AG20443 (cell line): ENCODE data around the gene AIFM3.
"Not testable (repeated sequence)": the region's sequence is repeated elsewhere in the genome, so short reads cannot be mapped to it uniquely, and the experiment has no call there.

ENCODE experiments used
- DNase-seq: peaks from one replicate; pipeline ENCODE4 v3.0.0; 2012; ENCODE audit warnings: low spot score, mixed read lengths

AIFM3 gene

DNA sequence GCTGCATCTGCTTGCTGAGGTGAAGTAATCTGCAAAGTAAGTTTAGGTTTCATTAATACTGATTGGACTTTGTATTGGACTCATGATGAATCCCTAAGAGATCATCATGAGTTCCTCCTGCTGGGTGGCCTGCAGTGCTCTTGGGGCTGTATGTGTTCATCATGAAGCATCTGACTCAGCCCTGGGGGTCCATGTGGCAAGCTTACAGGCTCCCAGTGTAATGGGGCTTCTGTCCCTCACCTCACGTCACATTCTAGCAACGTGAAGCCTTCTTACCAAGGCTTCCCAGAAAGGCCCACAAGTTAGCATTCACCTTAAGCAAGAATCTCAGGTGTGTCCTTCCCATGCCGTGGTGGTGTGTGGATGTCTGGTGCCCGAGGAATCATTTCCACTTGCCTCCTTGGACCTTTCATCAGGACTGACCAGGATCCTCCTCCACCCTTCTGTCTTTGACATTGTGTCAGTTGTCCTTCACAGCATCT lies 26.1 kb upstream of the AIFM3 start:
- no peak for DNase-seq

DNA sequence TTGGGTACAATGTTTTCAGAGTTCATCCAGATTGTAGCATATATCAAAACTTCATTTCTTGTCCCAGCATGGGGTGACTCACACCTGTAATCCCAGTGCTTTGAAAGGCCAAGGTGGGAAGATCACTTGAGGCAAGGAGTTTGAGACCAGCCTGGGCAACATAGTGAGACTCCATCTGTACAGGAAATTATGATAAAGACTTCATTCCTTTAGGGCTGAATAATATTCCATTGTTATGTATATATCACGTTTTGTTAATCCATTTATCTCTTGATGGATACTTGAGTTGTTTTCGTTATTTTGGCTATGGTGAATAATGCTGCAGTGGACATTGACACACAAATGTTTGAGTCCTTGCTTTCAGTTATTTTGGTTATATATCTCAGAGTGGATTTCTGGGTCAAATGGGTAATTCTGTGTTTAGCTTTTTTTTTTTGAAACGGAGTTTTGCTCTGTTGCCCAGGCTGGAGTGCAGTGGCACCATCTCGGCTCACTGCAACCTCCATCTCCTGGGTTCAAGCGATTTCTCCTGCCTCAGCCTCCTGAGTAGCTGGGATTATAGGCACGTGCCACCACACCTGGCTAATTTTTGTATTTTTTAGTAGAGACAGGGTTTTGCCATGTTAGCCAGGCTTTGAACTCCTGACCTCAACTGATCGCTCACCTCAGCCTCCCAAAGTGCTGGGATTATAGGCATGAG lies 24.7 kb upstream of the AIFM3 start:
- DNase-seq = not testable (repeated sequence)

DNA sequence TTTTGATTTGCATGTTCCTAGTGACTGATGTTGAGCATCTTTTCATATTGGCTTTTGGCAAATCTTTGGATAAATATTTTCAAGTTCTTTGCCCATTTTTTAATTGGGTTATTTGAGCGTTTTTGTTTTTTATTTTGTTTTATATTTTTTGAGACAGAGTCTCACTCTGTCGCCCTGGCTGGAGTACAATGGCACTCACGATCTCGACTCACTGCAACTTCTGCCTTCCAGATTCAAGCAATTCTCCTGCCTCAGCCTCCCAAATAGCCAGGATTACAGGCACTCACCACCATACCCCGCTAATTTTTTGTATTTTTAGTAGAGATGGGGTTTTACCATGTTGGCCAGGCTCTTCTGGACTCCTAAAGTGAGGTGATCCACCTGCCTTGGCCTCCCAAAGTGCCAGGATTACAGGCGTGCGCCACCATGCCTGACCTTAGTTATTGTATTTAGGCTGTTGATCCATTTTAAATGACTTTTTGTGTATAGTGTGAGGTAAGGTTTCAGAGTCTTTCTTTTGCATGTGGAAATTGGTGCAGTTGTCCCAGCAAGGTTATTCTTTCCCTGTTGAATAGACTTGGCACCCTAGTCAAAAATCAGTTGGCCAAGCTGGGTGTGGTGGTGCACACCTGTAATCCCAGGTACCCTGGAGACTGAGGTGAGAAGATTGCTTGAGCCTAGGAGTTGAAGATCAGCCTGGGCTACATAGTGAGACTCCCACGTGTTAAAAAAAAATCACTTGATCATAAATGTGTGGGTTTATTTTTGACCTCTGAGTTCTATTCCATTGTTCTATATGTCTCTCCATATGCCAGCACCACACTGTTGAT lies 23.7 kb upstream of the AIFM3 start:
- DNase-seq = no peak

- no peak for DNase-seq
Observed at GRCh38 chr22:20944042-20944441, 23.0 kb upstream of the AIFM3 start.

- no peak for DNase-seq
Observed at GRCh38 chr22:20945578-20945934, 21.5 kb upstream of the AIFM3 start.

GRCh38 chr22:20946080-20946986 lies 20.7 kb upstream of the AIFM3 start:
- DNase-seq = no peak

- no peak for DNase-seq
Observed at GRCh38 chr22:20946991-20947390, 20.1 kb upstream of the AIFM3 start.

DNA sequence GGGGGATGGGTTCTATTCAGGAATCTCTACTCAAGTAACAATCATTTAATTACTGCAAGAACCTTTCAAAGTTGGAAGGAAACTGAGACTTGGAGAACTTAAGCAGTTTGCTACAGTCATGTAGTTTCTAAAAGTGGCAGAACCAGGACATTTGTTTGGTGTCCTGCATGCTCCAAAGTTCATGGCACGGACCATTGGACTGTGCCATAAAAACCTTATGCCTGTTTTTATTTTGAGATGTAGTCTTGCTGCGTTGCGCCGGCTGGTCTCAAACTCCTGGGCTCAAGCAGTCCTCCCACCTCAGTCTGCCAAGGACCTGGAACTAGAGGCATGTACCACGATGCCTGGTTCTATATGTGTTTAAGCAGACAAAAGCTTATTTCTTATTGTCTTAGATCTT lies 18.6 kb upstream of the AIFM3 start:
- DNase-seq = no peak

GRCh38 chr22:20948989-20949388 lies 18.1 kb upstream of the AIFM3 start:
- DNase-seq = no peak

- no peak for DNase-seq
Observed at GRCh38 chr22:20949698-20950183, 17.3 kb upstream of the AIFM3 start.

DNA sequence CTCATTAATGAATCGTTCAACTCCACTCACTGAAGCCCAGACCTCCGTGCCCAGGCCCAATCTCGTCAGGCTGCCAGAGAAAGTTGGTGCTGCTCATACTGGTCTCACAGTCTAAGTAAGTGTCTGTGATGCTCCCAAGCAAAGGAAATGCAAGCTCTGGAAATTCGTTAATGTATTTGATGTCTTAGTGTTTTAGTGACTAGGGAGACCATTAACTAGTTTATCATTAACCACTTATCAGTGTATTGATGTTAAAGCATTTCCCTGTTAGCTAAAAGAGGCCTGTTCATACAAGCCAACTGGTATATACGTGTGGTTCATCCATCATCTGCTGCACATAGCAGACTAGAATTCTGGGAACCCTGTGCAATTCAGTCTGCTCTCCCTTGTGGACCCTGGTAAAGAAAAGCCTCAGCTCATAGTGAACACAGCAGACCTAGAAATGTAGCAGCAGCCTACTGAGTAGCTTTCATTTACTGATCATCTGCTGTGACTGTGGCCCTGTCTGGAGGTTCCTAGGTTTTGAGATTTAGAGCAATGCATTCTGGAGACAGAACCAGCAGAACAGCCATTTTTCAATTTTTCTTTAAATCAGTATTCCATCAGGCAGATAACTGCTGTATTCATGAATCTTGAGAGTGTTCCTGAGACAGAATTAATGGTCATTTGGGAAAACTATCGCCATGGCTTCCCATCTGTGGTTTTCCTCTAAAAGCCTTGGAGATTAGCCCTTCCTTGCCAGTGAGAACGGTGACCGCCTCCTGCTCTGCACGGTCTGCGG lies 15.7 kb upstream of the AIFM3 start:
- DNase-seq = no peak

- DNase-seq = no peak
Observed at GRCh38 chr22:20951932-20952380, 15.1 kb upstream of the AIFM3 start.

DNA sequence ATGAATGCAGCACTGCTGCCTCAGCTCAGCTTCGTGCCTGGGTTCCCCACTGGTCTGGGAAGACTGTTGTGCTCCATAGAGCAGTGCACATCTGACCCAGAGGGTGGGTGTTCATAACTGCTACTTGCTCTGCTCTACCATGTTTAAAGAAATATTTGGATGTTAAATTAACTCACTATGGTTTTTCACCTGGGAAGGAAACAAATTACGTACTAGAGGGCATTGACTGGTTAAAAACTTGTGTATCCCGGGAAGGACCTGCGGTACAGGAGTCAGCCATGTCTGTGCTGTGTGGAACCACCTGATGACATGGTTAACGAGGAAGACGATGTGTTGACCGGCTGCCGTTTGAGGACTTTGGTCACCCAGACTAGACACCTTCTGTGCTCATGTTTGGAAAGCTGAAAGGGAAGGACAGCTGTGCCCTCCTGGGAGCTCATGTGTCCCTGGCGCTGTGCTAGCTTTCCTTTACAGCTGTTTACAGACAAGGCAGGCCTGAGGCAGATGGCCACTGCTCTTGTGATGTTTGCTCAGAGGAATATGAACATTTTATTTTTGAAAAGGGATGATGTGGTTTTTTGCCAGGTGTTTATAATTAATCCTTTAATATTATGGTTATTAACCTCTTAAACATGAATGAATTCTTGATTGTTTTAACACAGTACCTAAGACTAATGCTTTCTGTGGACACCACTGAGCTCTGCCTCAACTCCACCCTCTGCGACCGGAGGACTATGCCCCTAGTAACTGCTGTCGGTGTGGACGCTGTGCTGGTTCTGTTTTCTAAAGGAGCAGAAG lies 14.3 kb upstream of the AIFM3 start:
- no peak for DNase-seq

DNA sequence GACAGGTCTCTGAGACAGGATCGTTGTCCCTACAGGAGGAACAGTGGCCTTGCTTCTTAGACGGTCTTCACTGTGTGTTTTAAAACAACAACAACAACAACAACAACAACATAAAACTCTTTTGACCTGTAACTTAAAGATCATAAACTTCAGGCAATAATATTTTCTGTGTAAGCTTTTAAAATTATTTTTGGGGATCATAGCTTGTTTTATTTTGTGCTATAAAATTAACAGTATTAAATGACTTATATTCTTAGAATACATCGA lies 13.8 kb upstream of the AIFM3 start:
- DNase-seq = no peak

GRCh38 chr22:20953668-20954500 lies 13.2 kb upstream of the AIFM3 start:
- peak; percentile 37 for DNase-seq

DNA sequence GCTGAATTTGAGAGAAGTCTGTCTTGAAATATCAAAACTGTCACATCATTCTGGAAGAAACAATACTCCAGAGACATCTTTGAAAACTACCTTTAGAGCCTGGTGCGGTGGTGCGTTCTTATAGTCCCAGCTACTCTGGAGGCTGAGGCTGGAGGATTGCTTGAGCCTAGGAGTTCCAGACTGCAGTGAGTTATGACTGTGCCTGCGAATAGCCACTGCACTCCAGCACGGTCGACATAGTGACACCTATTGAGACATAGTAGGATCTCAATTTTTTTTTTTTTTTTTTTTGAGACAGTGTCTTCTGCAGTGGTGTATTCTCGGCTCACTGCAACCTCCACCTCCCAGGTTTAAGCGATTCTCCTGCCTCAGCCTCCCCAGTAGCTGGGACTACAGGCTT lies 11.5 kb upstream of the AIFM3 start:
- DNase-seq = no peak

DNA sequence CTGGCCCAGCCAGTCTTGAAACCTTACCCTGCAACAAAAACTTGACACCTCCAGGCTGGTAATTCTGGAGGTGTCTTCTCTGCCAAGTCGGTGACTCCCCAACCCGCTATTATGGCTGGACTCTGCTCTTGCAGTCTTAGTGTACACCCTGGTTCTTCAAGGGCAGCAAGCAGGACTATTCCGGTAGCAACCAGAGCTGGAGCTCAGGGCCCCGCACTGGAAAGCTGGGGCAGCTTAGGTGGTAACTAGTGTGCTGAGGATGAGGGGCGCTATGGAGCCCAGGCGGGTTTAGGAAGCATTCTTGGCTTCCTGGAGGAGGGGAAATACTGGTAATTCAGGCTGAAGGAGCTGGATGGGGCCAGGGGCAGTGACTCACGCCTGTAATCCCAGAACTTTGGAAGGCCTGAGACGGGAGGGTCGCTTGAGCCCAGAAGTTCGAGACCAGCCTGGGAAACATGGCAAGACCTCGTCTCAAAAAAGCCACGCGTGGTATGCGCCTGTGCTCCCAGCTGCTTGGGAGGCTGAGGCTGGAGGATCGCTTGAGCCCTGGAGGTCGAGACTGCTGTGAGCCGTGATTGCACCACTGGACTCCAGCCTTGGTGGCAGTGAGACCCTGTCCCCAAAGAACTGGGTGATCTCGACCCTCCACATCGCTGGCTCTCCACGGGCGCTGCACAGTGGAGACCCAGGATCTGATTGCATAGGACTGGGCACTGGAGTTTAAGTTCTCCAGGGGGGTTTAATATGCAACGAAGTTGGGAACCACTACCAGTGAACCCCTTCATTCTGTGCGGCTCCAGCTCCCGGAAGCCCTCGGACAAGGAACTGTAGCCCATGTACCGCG lies 10.6 kb upstream of the AIFM3 start:
- DNase-seq = no peak

DNA sequence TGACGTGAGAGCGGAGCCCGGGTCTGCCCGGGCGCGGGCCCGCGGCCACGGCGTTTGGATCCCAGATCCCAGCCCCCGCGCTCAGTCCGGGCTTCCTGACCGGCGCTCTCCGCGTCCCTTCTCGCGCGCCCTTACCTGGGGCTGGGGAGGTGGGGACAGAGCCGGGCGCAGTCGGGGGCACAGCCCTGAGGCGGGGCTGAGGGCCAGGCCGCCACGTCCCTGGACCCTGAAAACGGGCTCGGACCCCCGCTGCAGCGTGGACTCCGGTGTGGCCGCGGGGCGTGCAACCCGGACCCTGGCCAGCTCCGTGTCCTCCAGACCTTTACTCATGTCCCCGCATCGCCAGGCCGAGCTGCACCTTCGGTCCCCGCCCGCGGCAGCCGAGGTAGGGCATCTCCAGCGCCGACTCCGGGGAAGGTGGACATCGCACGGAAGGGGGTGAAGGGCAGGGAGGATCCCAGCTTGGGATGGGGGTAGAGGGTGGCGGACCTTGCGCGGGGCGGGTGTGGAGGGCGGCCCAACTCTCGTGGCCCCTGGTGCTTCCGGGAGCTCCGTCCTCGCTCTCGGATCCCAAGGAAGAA lies 9.9 kb upstream of the AIFM3 start:
- DNase-seq = peak; percentile 59
